ENCODE data around the gene S100A3. TPM values are rescaled to one million over a fixed set of nuclear protein-coding genes. Genes with fewer than 3 reads are reported as not detected.
"Not testable (repeated sequence)": the region's sequence is repeated elsewhere in the genome, so short reads cannot be mapped to it uniquely, and the experiment has no call there.

S100A3 gene
- total RNA-seq, 1 experiment from 2014 or later, result 90.0 TPM

DNA sequence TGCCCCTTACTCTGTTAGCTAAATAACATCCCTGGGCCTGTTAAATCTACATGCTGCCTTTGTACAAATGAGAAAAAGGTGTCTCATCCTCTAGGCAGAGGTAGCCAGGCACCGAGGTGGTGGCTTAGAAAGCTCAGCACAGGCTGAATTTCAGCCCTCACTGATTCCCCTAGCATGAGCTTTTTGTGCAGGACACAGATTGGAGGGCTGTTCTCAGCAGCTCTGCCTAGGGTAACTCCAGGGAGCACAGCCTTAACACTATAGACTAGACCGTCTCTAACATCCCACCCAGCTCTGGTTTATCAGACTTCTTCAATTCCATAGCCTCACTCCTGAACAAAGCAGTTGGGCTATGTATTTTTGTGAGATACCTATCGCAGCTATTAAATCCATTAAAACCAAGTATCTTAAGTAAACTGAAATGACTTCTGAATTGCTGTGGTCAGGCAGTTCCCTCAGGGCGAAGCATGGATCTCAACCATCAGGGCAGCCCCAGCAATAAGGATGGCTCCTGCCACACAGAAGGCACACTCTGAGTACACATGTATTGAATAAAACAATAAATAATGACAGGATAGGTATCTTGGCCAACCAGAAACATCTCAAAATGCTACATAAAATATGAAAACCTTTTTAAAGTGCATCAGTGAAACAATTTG, 28.1 kb downstream of the S100A3 start:
- peaks cover 28% of the 10 kb centered on the region for H3K4me1 Mint-ChIP-seq (ENCODE audit: insufficient read depth, unreplicated experiment)
- BruUV-seq (replicated peaks), result no TSS peak
- H3K4me3 Mint-ChIP-seq (ENCODE audit: unreplicated experiment), result no peak overlapping the region
- intact Hi-C loops (cut with micrococcal nuclease), result no loop called here
- no peaks in the 10 kb centered on the region for H3K27me3 Mint-ChIP-seq (ENCODE audit: insufficient read depth, unreplicated experiment)
- TF ChIP-seq, protein P1, sequence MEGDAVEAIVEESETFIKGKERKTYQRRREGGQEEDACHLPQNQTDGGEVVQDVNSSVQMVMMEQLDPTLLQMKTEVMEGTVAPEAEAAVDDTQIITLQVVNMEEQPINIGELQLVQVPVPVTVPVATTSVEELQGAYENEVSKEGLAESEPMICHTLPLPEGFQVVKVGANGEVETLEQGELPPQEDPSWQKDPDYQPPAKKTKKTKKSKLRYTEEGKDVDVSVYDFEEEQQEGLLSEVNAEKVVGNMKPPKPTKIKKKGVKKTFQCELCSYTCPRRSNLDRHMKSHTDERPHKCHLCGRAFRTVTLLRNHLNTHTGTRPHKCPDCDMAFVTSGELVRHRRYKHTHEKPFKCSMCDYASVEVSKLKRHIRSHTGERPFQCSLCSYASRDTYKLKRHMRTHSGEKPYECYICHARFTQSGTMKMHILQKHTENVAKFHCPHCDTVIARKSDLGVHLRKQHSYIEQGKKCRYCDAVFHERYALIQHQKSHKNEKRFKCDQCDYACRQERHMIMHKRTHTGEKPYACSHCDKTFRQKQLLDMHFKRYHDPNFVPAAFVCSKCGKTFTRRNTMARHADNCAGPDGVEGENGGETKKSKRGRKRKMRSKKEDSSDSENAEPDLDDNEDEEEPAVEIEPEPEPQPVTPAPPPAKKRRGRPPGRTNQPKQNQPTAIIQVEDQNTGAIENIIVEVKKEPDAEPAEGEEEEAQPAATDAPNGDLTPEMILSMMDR (IDR thresholded peaks at IDR 0.05; ENCODE audit: unreplicated experiment), result no peak
- POLR2A ChIA-PET, result interaction anchor here (0.5 to 36.1 kb wide), 13 partner anchors 10 to 520 kb away, joined by 3 to 2106 read pairs (median 3); partner anchors contain the start of genes JTB, S100A14, S100A16 and S100A2
- no peak overlapping the region for H3K27ac Mint-ChIP-seq (ENCODE audit: low read depth, unreplicated experiment)
- no peaks in the 10 kb centered on the region for H3K36me3 Mint-ChIP-seq (ENCODE audit: insufficient read depth, unreplicated experiment)
- DNase-seq (ENCODE audit: unreplicated experiment), result no peak
- no peaks in the 10 kb centered on the region for H3K9me3 Mint-ChIP-seq (ENCODE audit: unreplicated experiment)
- CTCF ChIA-PET, result interaction anchor here (0.6 to 4.2 kb wide), 11 partner anchors 11 to 168 kb away, joined by 3 to 53 read pairs (median 9); partner anchors contain the start of genes S100A4 and SNAPIN

DNA sequence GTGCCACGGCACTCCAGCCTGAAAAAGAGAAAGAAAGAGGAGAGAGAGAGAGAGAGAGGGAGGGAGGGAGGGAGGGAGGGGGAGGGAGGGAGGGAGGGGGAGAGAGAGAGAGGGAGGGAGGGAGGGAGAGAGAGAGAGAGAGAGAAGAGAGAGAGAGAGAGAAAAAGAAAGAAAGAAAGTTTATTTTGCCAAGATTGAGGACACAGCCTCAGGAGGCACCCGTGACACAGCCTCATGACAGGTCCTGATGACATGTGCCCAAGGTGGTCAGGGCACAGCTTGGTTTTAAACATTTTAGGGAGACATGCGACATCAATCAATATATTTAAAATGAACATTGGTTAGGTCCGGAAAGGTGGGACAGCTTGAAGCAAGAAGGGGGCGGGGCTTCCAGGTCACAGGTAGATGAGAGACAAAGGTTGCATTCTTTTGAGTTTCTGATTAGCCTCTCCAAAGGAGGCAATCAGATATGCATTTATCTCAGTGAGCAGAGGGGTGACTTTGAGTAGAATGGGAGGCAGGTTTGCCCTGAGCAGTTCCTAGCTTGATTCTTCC, 28.8 kb downstream of the S100A3 start:
- H3K27me3 Mint-ChIP-seq (ENCODE audit: insufficient read depth, unreplicated experiment); H3K36me3 Mint-ChIP-seq (ENCODE audit: insufficient read depth, unreplicated experiment); intact Hi-C loops (cut with micrococcal nuclease); DNase-seq (ENCODE audit: unreplicated experiment); BruUV-seq (replicated peaks); H3K9me3 Mint-ChIP-seq (ENCODE audit: unreplicated experiment); H3K4me3 Mint-ChIP-seq (ENCODE audit: unreplicated experiment): not testable (repeated sequence)
- ChIA-PET CTCF (interaction anchor here (0.6 to 4.2 kb wide), 14 partner anchors 10 to 167 kb away, joined by 3 to 53 read pairs (median 6); partner anchors contain the start of genes S100A4 and SNAPIN), POLR2A (interaction anchor here (0.5 to 36.1 kb wide), 12 partner anchors 9 to 519 kb away, joined by 3 to 2106 read pairs (median 4); partner anchors contain the start of genes S100A2, S100A3, S100A4 and S100A5)
- H3K27ac Mint-ChIP-seq (ENCODE audit: low read depth, unreplicated experiment), result peak overlapping the region; percentile 37
- peaks cover 28% of the 10 kb centered on the region for H3K4me1 Mint-ChIP-seq (ENCODE audit: insufficient read depth, unreplicated experiment)

GRCh38 chr1:153519242-153519641, 29.8 kb downstream of the S100A3 start:
- Mint-ChIP-seq H3K27ac (ENCODE audit: low read depth, unreplicated experiment) (no peak overlapping the region), H3K4me3 (ENCODE audit: unreplicated experiment) (no peak overlapping the region), H3K36me3 (ENCODE audit: insufficient read depth, unreplicated experiment) (no peaks in the 10 kb centered on the region), H3K9me3 (ENCODE audit: unreplicated experiment) (no peaks in the 10 kb centered on the region), H3K4me1 (ENCODE audit: insufficient read depth, unreplicated experiment) (peaks cover 24% of the 10 kb centered on the region), H3K27me3 (ENCODE audit: insufficient read depth, unreplicated experiment) (no peaks in the 10 kb centered on the region)
- intact Hi-C loops (cut with micrococcal nuclease), result no loop called here
- DNase-seq (ENCODE audit: unreplicated experiment), result no peak
- POLR2A ChIA-PET, result interaction anchor here (0.6 to 36.1 kb wide), 5 partner anchors 12 to 54 kb away, joined by 3 to 2106 read pairs (median 4); partner anchors contain the start of genes S100A2, S100A3, S100A4 and S100A5
- TF ChIP-seq, protein P1 (IDR thresholded peaks at IDR 0.05; ENCODE audit: unreplicated experiment), result no peak
- CTCF ChIA-PET, result interaction anchor here (0.7 to 4.2 kb wide), 4 partner anchors 9 to 49 kb away, joined by 3 to 53 read pairs (median 3); no protein-coding TSS in a partner anchor
- no TSS peak for BruUV-seq (replicated peaks)

DNA sequence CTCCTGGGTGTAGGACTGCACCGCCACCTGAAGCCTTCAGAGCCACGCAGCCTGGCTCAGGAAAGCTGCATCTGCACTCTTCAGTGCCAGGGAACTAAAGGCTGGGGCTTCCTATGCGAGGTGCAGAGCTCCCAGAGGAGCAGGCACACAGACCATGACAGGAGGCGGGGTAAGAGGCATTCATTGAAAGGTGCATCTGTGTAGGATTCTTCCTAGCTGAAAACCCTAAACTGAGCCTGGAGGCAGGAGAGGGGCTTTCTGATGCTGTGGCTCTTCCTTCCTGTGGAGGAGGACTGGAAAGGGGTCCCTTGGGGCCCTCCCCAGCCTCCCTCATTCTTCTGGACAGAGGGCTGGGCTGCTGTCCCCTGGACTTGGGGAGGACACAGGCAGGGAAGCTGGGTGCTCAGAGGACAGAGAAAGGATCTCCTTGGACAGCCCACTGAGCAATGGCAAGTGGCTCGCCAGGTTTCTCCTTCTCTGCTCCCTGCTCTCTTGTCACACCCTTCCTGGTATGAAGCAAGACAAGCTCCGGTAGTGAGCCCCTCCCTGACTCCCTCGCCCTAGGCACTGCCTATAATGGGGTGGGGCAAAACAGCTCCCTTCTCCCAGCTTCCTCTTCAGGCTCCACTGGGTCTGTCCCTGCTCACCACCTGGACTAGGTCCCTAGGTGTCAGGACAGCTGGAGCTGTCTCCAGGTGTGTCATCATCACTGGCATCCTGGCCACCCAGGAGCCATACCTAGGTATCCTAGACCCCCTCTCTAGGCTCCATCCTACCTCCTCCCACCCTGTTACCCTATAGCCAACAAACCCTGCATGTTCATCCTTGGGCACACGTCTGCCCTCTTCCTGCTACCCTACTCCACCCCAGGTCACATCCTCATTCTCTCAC, 33.3 kb downstream of the S100A3 start:
- TF ChIP-seq, protein P1 (IDR thresholded peaks at IDR 0.05; ENCODE audit: unreplicated experiment), result no peak
- ChIA-PET POLR2A (interaction anchor here (0.6 to 22.5 kb wide), 29 partner anchors 9 to 1533 kb away, joined by 3 to 780 read pairs (median 5); partner anchors contain the start of genes CHTOP, CREB3L4, INTS3 and S100A13), CTCF (interaction anchor here (0.7 to 12.9 kb wide), 18 partner anchors 9 to 163 kb away, joined by 3 to 379 read pairs (median 4); partner anchors contain the start of genes S100A13, S100A14, S100A2 and SNAPIN)
- Mint-ChIP-seq H3K4me3 (ENCODE audit: unreplicated experiment) (peak overlapping the region; percentile 26), H3K9me3 (ENCODE audit: unreplicated experiment) (no peaks in the 10 kb centered on the region), H3K27ac (ENCODE audit: low read depth, unreplicated experiment) (peak overlapping the region; percentile 50), H3K36me3 (ENCODE audit: insufficient read depth, unreplicated experiment) (no peaks in the 10 kb centered on the region), H3K4me1 (ENCODE audit: insufficient read depth, unreplicated experiment) (peaks cover 39% of the 10 kb centered on the region), H3K27me3 (ENCODE audit: insufficient read depth, unreplicated experiment) (no peaks in the 10 kb centered on the region)
- DNase-seq (ENCODE audit: unreplicated experiment), result peak; percentile 94
- intact Hi-C loops (cut with micrococcal nuclease), result no loop called here
- no TSS peak for BruUV-seq (replicated peaks)

Measured in MCF 10A (cell line).